OCI-LY1 (cell line): ENCODE results near the gene IGIP.

Experiments used
- CTCF ChIP-seq: fragments of 200-600 bp; sonication (generic), shearing (Covaris generic); IDR thresholded peaks from 2 replicates; pipeline ENCODE4 v1.5.1; 2017; ENCODE audit warnings: mild to moderate bottlenecking, antibody characterized with exemption, low read length, moderate library complexity, mixed read lengths
- EZH2 ChIP-seq: fragments of 200-600 bp; sonication (generic), shearing (Covaris generic); IDR thresholded peaks from 2 replicates; pipeline ENCODE4 v1.8.0; 2017; ENCODE audit warnings: borderline replicate concordance, mixed run types, mild to moderate bottlenecking, antibody characterized with exemption, low read length, moderate library complexity, mixed read lengths

- TF ChIP-seq CTCF (no peak), EZH2 (no peak)
Observed at GRCh38 chr5:140162781-140163180, 37.0 kb downstream of the IGIP start.
